ENCODE data around the gene IRF6.

GRCh38 chr1:209783386-209783785, 22.6 kb downstream of the IRF6 start:
- TF ChIP-seq, protein P1, sequence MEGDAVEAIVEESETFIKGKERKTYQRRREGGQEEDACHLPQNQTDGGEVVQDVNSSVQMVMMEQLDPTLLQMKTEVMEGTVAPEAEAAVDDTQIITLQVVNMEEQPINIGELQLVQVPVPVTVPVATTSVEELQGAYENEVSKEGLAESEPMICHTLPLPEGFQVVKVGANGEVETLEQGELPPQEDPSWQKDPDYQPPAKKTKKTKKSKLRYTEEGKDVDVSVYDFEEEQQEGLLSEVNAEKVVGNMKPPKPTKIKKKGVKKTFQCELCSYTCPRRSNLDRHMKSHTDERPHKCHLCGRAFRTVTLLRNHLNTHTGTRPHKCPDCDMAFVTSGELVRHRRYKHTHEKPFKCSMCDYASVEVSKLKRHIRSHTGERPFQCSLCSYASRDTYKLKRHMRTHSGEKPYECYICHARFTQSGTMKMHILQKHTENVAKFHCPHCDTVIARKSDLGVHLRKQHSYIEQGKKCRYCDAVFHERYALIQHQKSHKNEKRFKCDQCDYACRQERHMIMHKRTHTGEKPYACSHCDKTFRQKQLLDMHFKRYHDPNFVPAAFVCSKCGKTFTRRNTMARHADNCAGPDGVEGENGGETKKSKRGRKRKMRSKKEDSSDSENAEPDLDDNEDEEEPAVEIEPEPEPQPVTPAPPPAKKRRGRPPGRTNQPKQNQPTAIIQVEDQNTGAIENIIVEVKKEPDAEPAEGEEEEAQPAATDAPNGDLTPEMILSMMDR (IDR thresholded peaks at IDR 0.05): no peak
- TF ChIP-seq, protein P2, sequence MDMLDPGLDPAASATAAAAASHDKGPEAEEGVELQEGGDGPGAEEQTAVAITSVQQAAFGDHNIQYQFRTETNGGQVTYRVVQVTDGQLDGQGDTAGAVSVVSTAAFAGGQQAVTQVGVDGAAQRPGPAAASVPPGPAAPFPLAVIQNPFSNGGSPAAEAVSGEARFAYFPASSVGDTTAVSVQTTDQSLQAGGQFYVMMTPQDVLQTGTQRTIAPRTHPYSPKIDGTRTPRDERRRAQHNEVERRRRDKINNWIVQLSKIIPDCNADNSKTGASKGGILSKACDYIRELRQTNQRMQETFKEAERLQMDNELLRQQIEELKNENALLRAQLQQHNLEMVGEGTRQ (CRISPR knock-in tag; IDR thresholded peaks at IDR 0.05): no peak
